NB4 (cell line): Measurements from ENCODE around the gene PTGER1.

ENCODE experiments used
- DNase-seq: peaks from one replicate; pipeline ENCODE4 v3.0.0; 2010; ENCODE audit warnings: low read depth
- H3K4me3 ChIP-seq: one replicate; pipeline ENCODE4 v1.5.1; 2011; ENCODE audit warnings: mild to moderate bottlenecking, low read depth, low read length, moderate library complexity
- MAX ChIP-seq: IDR thresholded peaks from 2 replicates; pipeline ENCODE4 v1.6.1; 2011; ENCODE audit warnings: low read depth, low read length
- MYC ChIP-seq: IDR thresholded peaks from 2 replicates; pipeline ENCODE4 v1.6.1; 2011; ENCODE audit warnings: low read depth, low read length
- POLR2A ChIP-seq: IDR thresholded peaks from 2 replicates; pipeline ENCODE4 v1.6.1; 2011; ENCODE audit warnings: mild to moderate bottlenecking; ENCODE audit not compliant: insufficient read length; ENCODE audit errors: extremely low read depth
- TF ChIP-seq, protein P1 (sequence below): IDR thresholded peaks from one replicate; pipeline ENCODE4 v1.5.1; 2012; ENCODE audit warnings: low read depth, low read length

Gene PTGER1

GRCh38 chr19:14439014-14439413 lies 36.1 kb downstream of the PTGER1 start:
- DNase-seq: peak; percentile 66
- no peak overlapping the region for H3K4me3 ChIP-seq
- TF ChIP-seq MYC (no peak), POLR2A (no peak), MAX (no peak)
- TF ChIP-seq, protein P1, sequence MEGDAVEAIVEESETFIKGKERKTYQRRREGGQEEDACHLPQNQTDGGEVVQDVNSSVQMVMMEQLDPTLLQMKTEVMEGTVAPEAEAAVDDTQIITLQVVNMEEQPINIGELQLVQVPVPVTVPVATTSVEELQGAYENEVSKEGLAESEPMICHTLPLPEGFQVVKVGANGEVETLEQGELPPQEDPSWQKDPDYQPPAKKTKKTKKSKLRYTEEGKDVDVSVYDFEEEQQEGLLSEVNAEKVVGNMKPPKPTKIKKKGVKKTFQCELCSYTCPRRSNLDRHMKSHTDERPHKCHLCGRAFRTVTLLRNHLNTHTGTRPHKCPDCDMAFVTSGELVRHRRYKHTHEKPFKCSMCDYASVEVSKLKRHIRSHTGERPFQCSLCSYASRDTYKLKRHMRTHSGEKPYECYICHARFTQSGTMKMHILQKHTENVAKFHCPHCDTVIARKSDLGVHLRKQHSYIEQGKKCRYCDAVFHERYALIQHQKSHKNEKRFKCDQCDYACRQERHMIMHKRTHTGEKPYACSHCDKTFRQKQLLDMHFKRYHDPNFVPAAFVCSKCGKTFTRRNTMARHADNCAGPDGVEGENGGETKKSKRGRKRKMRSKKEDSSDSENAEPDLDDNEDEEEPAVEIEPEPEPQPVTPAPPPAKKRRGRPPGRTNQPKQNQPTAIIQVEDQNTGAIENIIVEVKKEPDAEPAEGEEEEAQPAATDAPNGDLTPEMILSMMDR: no peak

GRCh38 chr19:14437578-14438140 lies 37.5 kb downstream of the PTGER1 start:
- TF ChIP-seq MAX: no peak
- TF ChIP-seq MYC: no peak
- TF ChIP-seq, protein P1: no peak
- TF ChIP-seq POLR2A: no peak
- no peak for DNase-seq

DNA sequence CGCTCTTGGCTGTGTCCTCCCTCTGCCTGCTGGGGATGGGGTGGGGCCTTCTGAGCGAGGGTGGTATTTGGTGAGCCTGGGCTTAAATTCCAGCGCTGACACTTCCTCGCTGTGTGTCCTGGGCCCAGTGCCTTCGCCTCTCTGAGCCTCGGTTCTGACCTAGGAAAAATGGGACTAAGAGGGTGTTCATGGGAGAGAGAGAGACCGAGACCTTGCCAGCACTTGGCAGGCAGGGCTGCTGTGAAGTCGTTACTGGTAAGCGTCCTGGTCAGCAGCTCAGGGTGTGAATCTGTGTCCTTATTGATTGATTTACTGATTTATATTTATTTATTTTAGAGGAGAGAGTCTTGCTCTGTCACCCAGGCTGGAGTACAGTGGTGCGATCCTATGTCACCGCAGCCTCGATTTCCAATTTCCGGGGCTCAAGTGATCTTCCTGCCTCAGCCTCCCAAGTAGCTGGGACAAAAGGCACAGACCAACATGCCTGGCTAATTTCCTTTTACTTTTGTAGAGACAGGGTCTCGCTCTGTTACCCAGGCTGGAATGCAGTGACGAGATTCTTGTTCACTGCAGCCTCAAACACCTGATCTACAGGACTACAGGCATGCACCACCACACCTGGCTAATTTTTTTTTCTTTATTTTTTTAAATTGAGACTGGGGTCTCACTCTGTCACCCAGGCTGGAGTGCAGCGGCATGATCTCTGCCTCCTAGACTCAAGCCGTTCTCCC lies 39.7 kb downstream of the PTGER1 start:
- no peak for TF ChIP-seq MAX
- TF ChIP-seq, protein P1: no peak
- no peak for TF ChIP-seq POLR2A
- TF ChIP-seq MYC: no peak
- no peak overlapping the region for H3K4me3 ChIP-seq

More at GRCh38 chr19:14437578-14438140, 37.5 kb downstream of the PTGER1 start:
- no peak overlapping the region for H3K4me3 ChIP-seq

DNA sequence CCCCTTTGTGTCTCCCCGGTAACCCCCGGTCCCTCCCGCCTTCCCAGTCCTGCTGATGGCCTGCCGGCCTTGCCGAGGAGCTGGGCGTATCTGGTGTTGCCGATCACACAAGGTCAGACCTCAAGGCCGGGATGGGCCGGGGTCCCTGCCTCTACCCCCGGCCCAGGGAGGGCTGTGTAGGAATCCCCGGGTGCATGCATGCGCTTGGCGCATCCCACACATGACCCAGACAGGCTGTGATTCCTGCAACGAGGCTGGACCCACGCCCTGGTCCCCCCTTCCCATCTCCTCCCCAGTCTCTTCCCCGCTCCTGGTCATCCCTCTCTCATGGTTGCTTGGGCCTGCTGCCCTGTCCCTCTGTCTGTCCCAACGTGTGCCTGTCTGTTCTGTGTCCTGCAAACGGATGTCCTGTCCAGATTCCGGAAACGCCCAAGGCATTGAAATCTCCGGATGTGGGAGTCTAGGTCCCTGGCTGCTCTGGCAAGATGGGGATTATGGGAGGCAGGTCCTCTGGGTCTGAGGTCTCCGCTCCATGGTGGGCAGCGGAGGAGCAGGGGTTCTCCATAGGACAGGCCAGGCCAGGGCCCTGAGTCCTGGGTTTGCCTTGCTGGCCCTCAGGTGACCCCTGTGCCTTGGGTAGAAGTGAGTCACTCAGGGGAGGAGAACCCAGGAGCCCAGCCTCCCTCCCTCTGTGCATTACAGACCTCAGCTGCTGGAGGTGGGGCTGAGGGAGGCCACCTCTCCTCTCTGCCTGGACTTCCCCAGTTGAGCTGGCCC lies 40.4 kb downstream of the PTGER1 start:
- H3K4me3 ChIP-seq: no peak overlapping the region
- DNase-seq: peak; percentile 64
- TF ChIP-seq MYC (no peak), MAX (no peak), POLR2A (no peak)
- TF ChIP-seq, protein P1: no peak

More for the DNA sequence above, 39.7 kb downstream of the PTGER1 start:
- no peak for DNase-seq

- H3K4me3 ChIP-seq: peak overlapping the region; percentile 36
- TF ChIP-seq POLR2A: no peak
- TF ChIP-seq MAX: no peak
- TF ChIP-seq, protein P1: no peak
- no peak for TF ChIP-seq MYC
- DNase-seq: no peak
Observed at GRCh38 chr19:14433554-14434501, 41.3 kb downstream of the PTGER1 start.
